SKM-1 treated with dmso at 0.1 percent for 144 hours (cell line): Measurements from ENCODE around the gene KIAA0753.
A peak's percentile ranks its signal among the peaks of the same experiment; 100 is the strongest.
"Not testable (repeated sequence)": the region's sequence is repeated elsewhere in the genome, so short reads cannot be mapped to it uniquely, and the experiment has no call there.

Source experiments
- DNase-seq: peaks from one replicate; lab custom pipeline; 2025; ENCODE audit not compliant: unreplicated experiment; lab: John Stamatoyannopoulos, UW

Gene KIAA0753

GRCh38 chr17:6669479-6670212 is 29.1 kb upstream of the KIAA0753 start:
- no peak for DNase-seq

- no peak for DNase-seq
Observed at GRCh38 chr17:6668727-6669425, 28.4 kb upstream of the KIAA0753 start.

- no peak for DNase-seq
Observed at GRCh38 chr17:6668219-6668618, 27.7 kb upstream of the KIAA0753 start.

GRCh38 chr17:6667516-6667915 is 27.0 kb upstream of the KIAA0753 start:
- no peak for DNase-seq

- no peak for DNase-seq
Observed at GRCh38 chr17:6666557-6666956, 26.0 kb upstream of the KIAA0753 start.

GRCh38 chr17:6666077-6666521 is 25.6 kb upstream of the KIAA0753 start:
- DNase-seq, result peak; percentile 17

- not testable (repeated sequence) for DNase-seq
Observed at GRCh38 chr17:6663200-6663599, 22.7 kb upstream of the KIAA0753 start.

- no peak for DNase-seq
Observed at GRCh38 chr17:6661464-6661848, 20.9 kb upstream of the KIAA0753 start.

GRCh38 chr17:6660805-6661463 is 20.4 kb upstream of the KIAA0753 start:
- DNase-seq, result peak; percentile 64

GRCh38 chr17:6660101-6660500 is 19.6 kb upstream of the KIAA0753 start:
- DNase-seq, result no peak

- not testable (repeated sequence) for DNase-seq
Observed at GRCh38 chr17:6658411-6658810, 17.9 kb upstream of the KIAA0753 start.

GRCh38 chr17:6657633-6658287 is 17.2 kb upstream of the KIAA0753 start:
- DNase-seq, result no peak

GRCh38 chr17:6656797-6657632 is 16.5 kb upstream of the KIAA0753 start:
- not testable (repeated sequence) for DNase-seq

GRCh38 chr17:6655732-6656361 is 15.3 kb upstream of the KIAA0753 start:
- not testable (repeated sequence) for DNase-seq

GRCh38 chr17:6654841-6655731 is 14.6 kb upstream of the KIAA0753 start:
- no peak for DNase-seq

- DNase-seq, result no peak
Observed at GRCh38 chr17:6651919-6652452, 11.5 kb upstream of the KIAA0753 start.

- peak; percentile 71 for DNase-seq
Observed at GRCh38 chr17:6651354-6651918, 10.9 kb upstream of the KIAA0753 start, which contains the start of the genes C17orf100 and MED31. Gene C17orf100 (plus strand): TSS chr17:6651762. CDS start chr17:6651914, 152 bp downstream. Gene MED31 (minus strand): TSS chr17:6651605. CDS start chr17:6651528, 77 bp downstream.

- no peak for DNase-seq
Observed at GRCh38 chr17:6648181-6648580, 7.7 kb upstream of the KIAA0753 start.
